ENCODE data around the gene ADAMTS12.

ADAMTS12 gene

GRCh38 chr5:33842456-33842855, 49.3 kb downstream of the ADAMTS12 start:
- no peak for DNase-seq

- no peak for DNase-seq
These were observed 49.9 kb downstream of the ADAMTS12 start for GRCh38 chr5:33841891-33842290.

DNA sequence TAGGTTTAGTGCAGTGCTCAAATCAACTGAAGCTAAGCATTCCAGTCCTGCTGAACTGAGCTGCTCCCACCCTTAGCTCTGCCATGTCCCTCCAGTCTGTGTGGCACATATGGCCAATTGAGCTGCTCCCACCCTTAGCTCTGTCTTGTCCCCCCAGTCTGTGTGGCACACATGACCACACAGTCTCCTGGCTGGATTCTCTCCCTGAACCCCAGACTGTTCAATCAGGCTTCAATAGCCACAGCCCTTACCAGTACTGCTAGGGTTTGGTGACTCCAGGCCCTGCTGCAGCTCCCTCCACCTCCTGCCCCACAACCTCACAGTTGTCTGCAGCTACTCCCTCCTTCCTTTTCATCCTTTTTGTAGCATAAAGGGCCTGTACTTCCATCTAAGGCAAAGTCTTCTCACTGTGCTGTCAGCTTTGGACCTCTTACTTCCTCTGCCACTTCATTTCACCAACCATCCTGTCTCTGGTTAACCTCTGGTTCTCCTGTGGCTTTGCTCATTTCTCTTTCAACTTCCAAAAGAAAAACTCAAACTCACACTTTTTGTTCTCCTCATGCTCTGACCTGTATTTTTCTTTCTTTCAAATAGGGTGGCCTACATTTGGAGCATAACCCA, 50.8 kb downstream of the ADAMTS12 start:
- no peak for DNase-seq

GRCh38 chr5:33837301-33837700, 54.5 kb downstream of the ADAMTS12 start:
- no peak for DNase-seq

- DNase-seq: no peak
These were observed 57.5 kb downstream of the ADAMTS12 start for GRCh38 chr5:33834334-33834733.

DNA sequence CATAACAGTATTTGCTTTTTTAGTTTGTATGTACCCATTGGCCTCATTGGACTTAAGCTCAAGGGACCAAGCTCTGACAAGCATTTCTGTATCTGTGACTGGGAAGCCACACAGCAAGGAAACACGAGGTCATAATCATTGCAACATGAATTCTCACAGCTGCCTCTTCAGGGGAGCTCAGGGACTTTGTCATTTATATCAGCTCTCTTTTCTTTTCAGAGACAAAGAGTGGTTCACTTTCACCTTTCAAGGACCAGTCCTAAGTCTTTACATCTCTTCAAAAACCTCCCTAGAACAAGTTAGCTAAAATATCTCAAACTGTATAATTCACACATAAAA, 58.6 kb downstream of the ADAMTS12 start:
- no peak for DNase-seq

DNA sequence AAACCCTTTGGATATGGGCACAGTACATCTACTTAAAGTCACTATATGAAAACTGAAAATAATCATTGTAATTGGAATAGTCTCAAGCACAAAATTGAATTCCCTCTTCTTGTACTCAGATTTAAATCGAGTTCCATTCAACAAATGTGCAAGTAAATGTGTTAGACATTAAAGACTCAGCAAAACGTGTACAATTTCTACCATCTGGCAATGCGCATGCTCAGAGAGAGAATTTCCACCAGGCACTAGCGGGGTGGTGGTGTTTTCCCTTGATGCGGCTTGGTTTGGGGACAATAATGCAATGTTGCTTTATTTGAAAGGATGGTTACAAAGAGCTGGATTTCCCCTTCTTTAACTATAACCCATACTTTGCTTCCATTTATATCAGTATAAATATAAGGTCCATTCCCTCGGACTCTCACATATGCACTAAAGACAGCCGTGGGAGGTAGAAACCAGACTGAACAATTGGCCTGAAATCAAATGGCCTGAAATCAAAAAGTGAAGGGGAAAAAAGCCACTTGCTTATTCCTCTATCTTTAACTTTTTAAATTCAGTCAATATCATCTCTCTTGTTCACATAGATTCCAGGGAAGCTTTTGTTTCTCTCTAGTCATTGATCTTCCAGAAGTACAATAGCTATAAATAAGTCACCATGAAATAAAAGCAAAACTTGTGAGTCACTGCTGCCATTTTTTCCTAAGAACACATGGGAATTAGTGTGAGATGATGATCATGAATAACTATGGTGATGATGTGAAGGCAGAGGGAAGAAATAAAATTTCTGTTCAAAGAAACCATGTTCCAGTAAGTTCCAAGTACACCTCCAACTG, 59.2 kb downstream of the ADAMTS12 start:
- DNase-seq: no peak

GRCh38 chr5:33831041-33831440, 60.7 kb downstream of the ADAMTS12 start:
- DNase-seq: no peak

- no peak for DNase-seq
These were observed 62.4 kb downstream of the ADAMTS12 start for GRCh38 chr5:33829430-33829829.

DNA sequence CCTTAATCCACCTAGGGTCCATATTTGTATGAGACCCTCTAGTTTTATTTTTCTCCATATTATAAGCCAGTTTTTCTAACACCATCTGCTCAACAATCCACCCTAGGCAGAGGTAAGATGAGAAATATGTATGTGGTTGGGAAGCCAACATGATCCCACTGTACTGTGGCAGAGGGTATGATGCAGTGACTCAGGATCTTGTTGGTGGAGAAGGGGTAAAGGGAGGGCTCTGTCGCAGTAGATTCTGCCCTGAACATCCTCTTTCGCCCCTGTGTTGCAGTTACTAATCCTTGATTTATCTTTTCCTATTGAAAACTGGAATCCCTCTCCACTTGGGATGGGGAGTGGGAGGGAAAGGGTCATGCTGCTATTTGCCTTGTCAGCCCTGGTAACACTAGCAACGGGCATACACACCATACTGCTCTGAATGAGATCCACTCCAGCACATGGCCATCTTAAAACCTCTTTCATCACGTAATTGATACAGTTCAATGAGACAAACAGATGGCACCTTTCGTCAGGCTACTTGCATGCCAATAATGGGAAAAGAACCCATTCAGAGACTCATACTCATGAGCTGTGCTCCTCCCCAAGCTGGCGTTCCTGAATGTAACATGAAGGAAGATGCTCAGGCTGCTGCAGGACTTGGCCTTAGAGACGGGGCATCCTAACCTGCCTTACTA, 63.0 kb downstream of the ADAMTS12 start:
- no peak for DNase-seq

GRCh38 chr5:33827885-33828284, 63.9 kb downstream of the ADAMTS12 start:
- no peak for DNase-seq

GRCh38 chr5:33827018-33827707, 64.6 kb downstream of the ADAMTS12 start:
- no peak for DNase-seq

DNA sequence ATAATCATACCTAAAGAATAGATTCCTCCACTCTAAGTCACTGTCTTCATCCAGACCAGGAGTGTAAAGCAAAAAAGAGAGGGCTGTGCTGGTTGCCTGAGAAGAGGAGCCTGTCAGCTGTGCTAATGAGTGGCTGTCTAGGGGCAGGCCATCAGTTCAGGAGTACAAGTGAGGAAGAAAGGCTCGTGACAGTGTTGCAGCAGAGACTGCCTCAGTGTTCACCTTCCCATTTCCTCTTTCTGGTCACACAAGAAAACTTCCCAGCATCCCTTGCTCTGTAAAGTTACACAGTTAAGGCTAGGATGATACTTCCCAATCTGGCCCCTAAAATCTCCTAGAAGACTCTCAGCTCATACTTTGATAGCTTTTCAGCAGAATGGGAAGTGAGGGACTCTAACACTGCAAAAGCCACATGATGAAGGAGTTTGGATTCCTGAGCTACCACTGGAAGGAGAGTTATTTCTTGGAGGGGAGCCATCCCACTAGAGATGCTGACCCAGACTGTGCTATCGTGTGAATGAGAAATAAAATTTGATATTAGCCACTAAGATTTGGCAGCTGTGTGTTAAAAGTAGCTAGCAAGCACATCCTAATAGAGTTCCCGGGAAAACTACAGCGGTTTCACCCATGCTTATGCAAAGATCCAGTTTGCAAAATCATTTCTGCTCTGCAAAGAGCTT, 67.1 kb downstream of the ADAMTS12 start:
- DNase-seq: no peak

DNA sequence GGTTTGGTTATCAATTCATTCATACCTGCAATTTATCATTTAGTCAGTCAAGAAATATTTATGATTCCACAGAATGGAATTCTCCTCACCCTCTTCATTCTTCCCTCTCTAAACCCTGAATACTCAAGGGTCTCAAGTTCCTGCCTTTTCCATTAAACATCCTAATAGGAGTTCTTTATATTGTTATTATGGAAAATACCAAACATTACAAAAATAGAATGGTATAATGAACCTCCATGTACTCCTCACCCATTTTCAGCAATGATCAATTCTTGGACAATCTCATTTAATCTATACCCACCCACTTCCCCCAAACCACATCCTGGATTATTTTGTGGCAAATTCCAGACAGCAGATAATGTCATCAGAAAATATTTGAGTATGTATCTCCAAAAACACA, 74.5 kb downstream of the ADAMTS12 start:
- DNase-seq: no peak

DNA sequence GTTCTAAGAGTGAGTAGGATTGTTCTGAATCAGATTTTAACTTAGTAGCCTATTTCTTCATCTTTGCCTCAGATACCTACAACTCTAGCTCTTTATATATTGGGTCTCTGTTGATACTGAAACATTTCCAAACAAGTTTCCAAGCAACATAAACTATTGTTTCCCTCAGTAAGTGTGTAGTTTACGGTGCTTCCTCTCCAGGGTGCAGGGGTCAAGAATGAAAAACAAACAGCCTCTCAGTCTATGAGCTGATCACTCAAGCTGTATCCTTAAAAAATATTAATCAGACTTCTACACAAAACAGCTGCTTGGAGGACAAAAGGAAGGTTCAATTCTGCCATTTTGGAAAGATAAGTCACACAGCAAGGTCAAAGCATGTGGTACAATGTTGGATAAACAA, 75.0 kb downstream of the ADAMTS12 start:
- DNase-seq: no peak

- DNase-seq: no peak
These were observed 79.0 kb downstream of the ADAMTS12 start for GRCh38 chr5:33812746-33813145.

DNA sequence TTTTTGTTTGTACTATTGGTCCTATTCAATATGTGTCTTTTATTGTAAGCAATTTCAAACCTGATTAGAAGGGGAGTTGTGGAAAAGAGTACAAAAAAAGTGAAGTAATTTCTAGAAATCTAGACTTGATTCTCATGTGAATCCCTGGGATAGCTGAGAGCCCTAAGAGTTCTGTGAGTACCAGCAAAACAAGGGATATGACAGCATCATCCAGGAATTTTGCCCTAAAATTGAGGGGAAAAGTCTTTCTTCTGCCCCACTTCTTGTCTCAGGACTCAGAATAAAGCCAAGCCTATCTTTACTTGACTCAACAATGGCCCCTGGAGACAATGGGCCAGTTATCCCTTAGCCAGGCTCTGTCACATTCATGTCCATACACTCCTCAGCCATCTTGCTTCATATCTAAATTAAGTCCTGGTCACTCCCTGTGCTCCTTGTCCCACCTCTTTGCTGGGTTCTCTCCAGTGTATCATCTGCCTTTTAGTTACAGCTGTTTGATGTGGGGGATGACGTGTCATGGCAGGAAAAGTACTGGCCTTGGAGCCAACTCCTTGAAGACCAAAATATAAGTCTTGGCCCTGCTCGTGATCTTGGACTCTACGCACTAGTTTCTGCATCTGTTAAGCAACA, 81.2 kb downstream of the ADAMTS12 start:
- DNase-seq: no peak

DNA sequence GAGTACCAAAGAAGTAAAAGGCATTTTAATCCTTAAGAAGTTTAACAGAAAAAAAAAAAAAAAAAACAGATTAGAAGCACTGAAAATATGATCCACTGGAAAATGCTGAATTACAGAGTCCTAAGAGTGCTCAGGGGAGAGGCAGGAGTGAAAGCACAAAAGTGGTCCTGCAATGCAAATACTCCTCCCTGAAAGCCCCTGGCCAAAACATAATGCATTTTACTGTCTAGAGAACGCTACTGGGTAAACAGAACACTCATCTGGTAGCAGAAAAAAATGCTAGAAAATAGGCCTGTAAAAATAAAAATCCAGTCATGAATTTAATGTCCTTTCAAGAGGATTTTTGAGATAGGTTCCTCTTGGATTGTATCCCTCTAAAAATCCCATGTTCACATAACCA, 81.9 kb downstream of the ADAMTS12 start:
- no peak for DNase-seq

- DNase-seq: no peak
These were observed 83.1 kb downstream of the ADAMTS12 start for GRCh38 chr5:33808699-33809098.

DNA sequence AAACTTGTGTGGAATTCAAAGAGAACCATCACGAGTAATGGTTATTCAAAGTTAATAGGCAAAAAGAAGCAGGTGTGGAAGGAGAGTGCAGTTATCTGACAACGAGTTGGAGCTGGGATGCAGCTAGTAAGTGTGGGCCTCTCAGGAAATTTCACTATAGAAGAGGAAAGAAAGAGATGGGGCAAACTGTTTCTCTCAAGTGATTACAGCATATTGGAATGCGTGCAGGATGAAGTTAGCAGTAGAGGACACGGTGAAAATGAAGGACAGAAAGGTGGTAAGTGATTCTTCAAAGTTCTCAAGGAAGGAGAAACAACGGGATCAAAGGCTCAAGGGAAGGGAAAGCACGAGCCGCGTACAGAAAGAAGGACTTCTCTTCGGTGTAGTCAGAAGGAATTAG, 84.0 kb downstream of the ADAMTS12 start:
- no peak for DNase-seq

DNA sequence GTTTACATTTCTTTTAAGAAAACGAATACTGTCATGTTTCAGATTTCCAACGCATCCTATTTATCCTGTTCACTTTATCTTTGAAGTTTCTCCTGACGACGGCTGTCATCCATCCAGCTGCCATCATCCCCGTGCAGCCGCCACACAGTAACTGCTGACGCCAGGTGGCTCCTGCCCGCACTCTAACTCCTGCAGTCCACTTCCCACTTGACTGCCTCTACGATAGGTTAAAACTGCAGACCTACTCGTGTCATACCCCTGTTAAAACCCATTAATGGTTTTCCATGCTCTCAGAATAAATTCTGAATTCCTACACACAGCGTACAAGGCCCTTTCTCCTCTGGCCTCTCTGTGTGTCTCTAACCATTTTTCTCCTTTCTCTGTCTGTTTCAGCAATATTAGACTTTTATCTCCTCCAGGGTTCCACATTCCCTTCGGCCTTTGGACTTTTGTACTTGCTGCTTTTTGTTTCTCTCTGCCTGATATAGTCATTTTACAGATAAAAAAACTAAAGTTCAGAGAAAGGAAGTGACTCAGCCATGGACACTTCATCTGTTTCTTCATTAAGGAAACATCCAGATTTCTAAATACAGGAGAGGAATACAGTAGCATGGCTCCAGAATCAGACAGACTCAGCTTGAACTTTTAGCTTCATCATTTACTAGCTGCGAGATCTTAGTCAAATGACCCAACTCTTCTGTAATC, 84.9 kb downstream of the ADAMTS12 start:
- peak; percentile 13 for DNase-seq

DNA sequence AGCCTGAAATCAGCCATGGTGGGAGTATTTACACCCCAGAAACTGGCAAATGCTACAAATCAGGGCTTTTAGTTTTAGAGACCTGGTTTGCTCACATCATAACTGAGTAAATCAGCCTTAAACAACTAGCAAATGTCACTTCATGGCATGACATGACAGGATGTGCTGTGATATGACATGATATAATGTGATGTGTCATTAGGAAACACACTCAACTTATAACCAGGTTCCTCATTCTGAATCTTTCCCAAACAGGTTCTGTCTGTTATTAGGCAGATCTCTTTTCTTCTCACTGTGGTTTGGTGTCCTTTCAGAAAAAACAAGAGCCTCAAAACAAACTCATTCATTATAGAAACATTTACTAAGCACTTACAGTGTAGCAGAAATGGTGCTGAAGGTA, 90.5 kb downstream of the ADAMTS12 start:
- no peak for DNase-seq

All from NCI-H1105 treated with DMSO at 0.1 percent for 48 hours (cell line).